ENCODE results near the gene ITGB2. TPM values are rescaled to one million over a fixed set of nuclear protein-coding genes. Genes with fewer than 3 reads are reported as not detected.

ITGB2 gene
- total RNA-seq, 1 donor from 2014 or later, result 370 TPM

GRCh38 chr21:44874497-44875315 lies 46.0 kb downstream of the ITGB2 start:
- no peak for TF ChIP-seq CTCF (IDR thresholded peaks at IDR 0.05)
- Histone ChIP-seq H3K27ac (peak overlapping the region; percentile 97), H3K36me3 (no peaks in the 10 kb centered on the region), H3K9me3 (no peaks in the 10 kb centered on the region), H3K4me1 (peaks cover 36% of the 10 kb centered on the region), H3K4me3 (peak overlapping the region; percentile 76), H3K27me3 (no peaks in the 10 kb centered on the region)
- intact Hi-C loops (cut with DNase I), result no loop called here
- ATAC-seq, result peak; percentile 44
- DNase-seq, result peak; percentile 86

GRCh38 chr21:44874240-44874496 lies 46.5 kb downstream of the ITGB2 start:
- DNase-seq, result no peak
- no peak for ATAC-seq
- TF ChIP-seq CTCF (IDR thresholded peaks at IDR 0.05), result no peak
- H3K9me3 ChIP-seq, result no peaks in the 10 kb centered on the region
- no peaks in the 10 kb centered on the region for H3K36me3 ChIP-seq
- intact Hi-C loops (cut with DNase I), result no loop called here
- H3K4me1 ChIP-seq, result peaks cover 36% of the 10 kb centered on the region
- H3K4me3 ChIP-seq, result peak overlapping the region; percentile 76
- no peaks in the 10 kb centered on the region for H3K27me3 ChIP-seq
- H3K27ac ChIP-seq, result peak overlapping the region; percentile 97

DNA sequence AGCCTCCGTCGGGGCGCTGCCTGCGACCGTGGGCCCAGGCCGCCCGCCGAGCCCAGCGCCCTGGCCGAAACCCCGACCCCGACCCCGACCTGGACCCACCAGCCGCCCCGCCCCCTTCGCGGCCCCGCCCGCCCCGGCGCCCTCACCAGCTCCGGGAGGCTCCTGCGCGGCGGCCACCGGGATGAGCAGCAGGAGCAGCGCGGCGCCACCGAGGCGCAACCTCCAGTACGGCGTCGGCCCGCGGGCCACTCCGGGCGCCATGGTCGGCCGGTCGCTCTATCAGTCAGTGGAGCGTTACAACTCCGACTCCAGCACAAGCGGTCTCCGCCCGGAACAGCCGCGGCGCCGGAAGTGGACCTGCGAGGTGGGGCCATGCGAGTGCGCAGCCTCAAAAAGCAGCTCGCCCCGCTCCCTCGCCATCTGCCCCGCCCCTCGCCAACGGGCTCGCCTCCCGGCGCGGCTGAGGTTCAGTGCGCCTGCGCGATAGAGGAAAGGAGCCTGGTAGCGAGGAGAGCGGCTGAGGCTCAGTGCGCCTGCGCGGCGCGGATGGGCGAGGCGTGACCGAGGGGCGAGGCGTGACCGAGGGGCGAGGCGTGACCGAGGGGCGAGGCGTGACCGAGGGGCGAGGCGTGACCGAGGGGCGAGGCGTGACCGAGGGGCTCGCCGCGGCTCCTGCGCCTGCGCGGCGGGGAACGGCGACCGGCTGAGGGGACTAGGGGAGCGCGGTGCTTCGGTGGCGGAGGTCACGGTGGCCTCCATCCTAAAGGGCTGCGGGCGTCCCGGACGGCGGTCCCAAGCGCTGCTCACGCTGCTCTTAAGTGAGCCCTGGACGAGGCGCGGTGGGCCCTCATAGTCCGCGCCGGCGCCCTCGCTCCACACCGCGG lies 47.1 kb downstream of the ITGB2 start, which contains the start of gene PTTG1IP:
Gene PTTG1IP (minus strand): TSS at position 335 of the 884 bp plus-strand sequence. CDS start 74 bp downstream, at position 261.
- ATAC-seq, result peak; percentile 91
- intact Hi-C loops (cut with DNase I), result no loop called here
- Histone ChIP-seq H3K36me3 (no peaks in the 10 kb centered on the region), H3K4me1 (peaks cover 41% of the 10 kb centered on the region), H3K27ac (peak within 1 kb of the TSS; percentile 97), H3K27me3 (no peaks in the 10 kb centered on the region), H3K9me3 (no peaks in the 10 kb centered on the region), H3K4me3 (peak within 1 kb of the TSS; percentile 76)
- DNase-seq, result peak; percentile 100
- no peak for TF ChIP-seq CTCF (IDR thresholded peaks at IDR 0.05)

DNA sequence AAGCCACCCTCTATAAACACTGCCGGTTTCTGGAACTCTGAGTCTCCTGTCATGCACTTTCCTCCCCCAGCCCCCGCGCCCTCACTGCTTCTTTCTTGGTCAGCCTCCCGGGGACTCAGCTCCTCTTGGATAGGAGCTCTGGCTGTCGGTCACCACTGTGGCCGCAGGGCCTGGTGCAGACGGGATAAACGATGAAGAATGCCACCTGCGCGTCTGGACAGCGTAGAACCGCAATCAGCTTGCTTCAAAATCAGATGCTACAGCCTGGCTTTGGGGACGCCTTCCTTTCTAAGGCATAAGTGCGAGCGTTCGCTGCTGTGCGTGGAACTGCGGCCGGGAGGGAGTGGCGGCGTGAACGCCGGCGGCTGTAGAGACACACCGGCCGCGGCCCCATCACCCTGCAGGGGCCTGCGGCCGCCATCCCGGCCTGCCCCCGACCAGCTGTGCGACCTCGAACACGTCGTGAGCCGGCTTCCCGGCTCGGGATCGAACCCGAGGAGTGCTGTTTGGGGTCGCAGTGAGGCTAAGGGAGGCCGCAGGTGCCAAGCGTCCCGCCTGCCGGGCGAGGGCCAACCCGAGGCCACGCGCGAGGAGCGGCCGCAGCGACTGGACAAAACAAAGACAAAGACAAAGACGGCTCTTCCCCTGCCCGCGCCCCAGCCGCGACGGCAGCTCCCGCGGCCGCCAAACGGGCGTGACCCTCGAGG lies 47.9 kb downstream of the ITGB2 start:
- Histone ChIP-seq H3K4me3 (peak overlapping the region; percentile 76), H3K27ac (peak overlapping the region; percentile 97), H3K36me3 (no peaks in the 10 kb centered on the region), H3K4me1 (peaks cover 49% of the 10 kb centered on the region), H3K27me3 (no peaks in the 10 kb centered on the region), H3K9me3 (no peaks in the 10 kb centered on the region)
- ATAC-seq (no peak), DNase-seq (peak; percentile 79)
- TF ChIP-seq CTCF (IDR thresholded peaks at IDR 0.05), result no peak
- intact Hi-C loops (cut with DNase I), result no loop called here

- intact Hi-C loops (cut with DNase I), result no loop called here
- H3K4me1 ChIP-seq, result peaks cover 54% of the 10 kb centered on the region
- H3K36me3 ChIP-seq, result peaks cover under 1% of the 10 kb centered on the region
- TF ChIP-seq CTCF (IDR thresholded peaks at IDR 0.05), result peak; percentile 1
- no peaks in the 10 kb centered on the region for H3K27me3 ChIP-seq
- DNase-seq, result no peak
- peak overlapping the region; percentile 97 for H3K27ac ChIP-seq
- H3K4me3 ChIP-seq, result peak overlapping the region; percentile 76
- ATAC-seq, result no peak
- H3K9me3 ChIP-seq, result no peaks in the 10 kb centered on the region
Observed at GRCh38 chr21:44872323-44872648, 48.4 kb downstream of the ITGB2 start.
